Spleen (tissue), 11 donors: Measurements from ENCODE around the gene TLR5. TPM values are rescaled to one million over a fixed set of nuclear protein-coding genes. Genes with fewer than 3 reads are reported as not detected.

Experiments used
- DNase-seq: peaks from one replicate; pipeline ENCODE4 v3.0.0-alpha.2; 2020
- H3K27ac ChIP-seq, 8 donors: fragments of 200-600 bp; sonication (generic) in 7 of 8; 1 replicate in 4 of 8; 2 replicates in 4 of 8; pipeline versions ENCODE4 v1.5.0 to v1.8.0; 2016 to 2021; ENCODE audit warnings: inconsistent platforms in 4 of 8, mild to moderate bottlenecking in 4 of 8, moderate library complexity in 1 of 8
- H3K27me3 ChIP-seq, 7 donors: fragments of 200-600 bp; sonication (generic) in 6 of 7; replicated peaks in 1 of 7; 1 replicate in 4 of 7; 2 replicates in 3 of 7; pipeline versions ENCODE4 v1.5.0 to v1.8.0; 2016 to 2021; ENCODE audit warnings: inconsistent platforms in 3 of 7, mild to moderate bottlenecking in 1 of 7
- H3K36me3 ChIP-seq, 6 donors: fragments of 200-600 bp; sonication (generic) in 5 of 6; 1 replicate in 4 of 6; 2 replicates in 2 of 6; pipeline versions ENCODE4 v1.5.0 to v1.8.0; 2016 to 2021; ENCODE audit warnings: inconsistent platforms in 2 of 6
- H3K4me1 ChIP-seq, 6 donors: fragments of 200-600 bp; sonication (generic) in 5 of 6; 1 replicate in 3 of 6; 2 replicates in 3 of 6; pipeline versions ENCODE4 v1.5.0 to v1.8.0; 2016 to 2021; ENCODE audit warnings: inconsistent platforms in 3 of 6
- H3K4me3 ChIP-seq, 8 donors: fragments of 200-600 bp; sonication (generic) in 7 of 8; 1 replicate in 4 of 8; 2 replicates in 4 of 8; pipeline versions ENCODE4 v1.5.0 to v1.8.0; 2016 to 2021; ENCODE audit warnings: inconsistent platforms in 4 of 8, mild to moderate bottlenecking in 4 of 8, moderate library complexity in 2 of 8
- H3K9me3 ChIP-seq, 8 donors: fragments of 200-600 bp; sonication (generic) in 7 of 8; 1 replicate in 4 of 8; 2 replicates in 4 of 8; pipeline versions ENCODE4 v1.5.0 to v1.8.0; 2016 to 2021; ENCODE audit warnings: inconsistent platforms in 4 of 8
- CTCF ChIP-seq, 11 experiments: fragments of 200-600 bp in 7 of 11; fragments of 450-650 bp in 4 of 11; sonication (generic) in 4 of 11; IDR thresholded peaks in 8 of 11; conservative IDR thresholded peaks in 3 of 11; 1 replicate in 7 of 11; 2 replicates in 4 of 11; pipeline versions ENCODE4 v1.4.0 to v1.8.0; 2016 to 2021; ENCODE audit warnings: antibody characterized with exemption in 11 of 11, inconsistent platforms in 4 of 11, mild to moderate bottlenecking in 1 of 11
- POLR2A ChIP-seq, 3 donors: fragments of 450-650 bp; IDR thresholded peaks; one replicate each; pipeline ENCODE4 v1.5.1; 2017; ENCODE audit warnings: antibody characterized with exemption in 3 of 3, mild to moderate bottlenecking in 1 of 3
- POLR2AphosphoS5 ChIP-seq, 3 donors: sonication (generic); formaldehyde crosslinking; IDR thresholded peaks; one replicate each; pipeline ENCODE4 v1.5.1; 2017; ENCODE audit warnings: antibody characterized with exemption in 3 of 3
- WGBS, 5 donors: extraction: QIAGEN DNeasy Blood & Tissue Kit in 3 of 5; methylation state at CpG; one replicate each; pipeline versions ENCODE4 v1.1.5 to v1.1.7; 2013 to 2018; 5-methylcytosine and 5-hydroxymethylcytosine counted together
- intact Hi-C: fragments of 100-400 bp; cut with DNase I; formaldehyde crosslinking; loops from one replicate; pipeline ENCODE4 v1.15.0; 2023; ENCODE audit warnings: low total_unique reads
- polyA plus RNA-seq, 3 donors: library from polyadenylated mRNA; stranded (reverse); fragments of 200-250 nt; gene quantifications; one replicate each; pipeline ENCODE4 v1.2.1, GENCODE V29; 2013
- total RNA-seq, 7 donors: library from RNA; depleted of rRNA in 3 of 7; stranded (reverse); fragments of >200 nt in 3 of 7; fragmentation: NEBNext Ultra II Directional in 4 of 7; extraction: Animal tissue kit (Norgen Biotek cat#: 25700) in 4 of 7; gene quantifications; one replicate each; pipeline versions ENCODE4 v1.1.0 to v1.2.1, GENCODE V29; 2016 to 2021
- donor health status: healthy with polysubstance abuse.
- donor health status: DM: no; HTN: no; CAD: no; lungs with moderate emphysema.
- donor health status: DM: no; HTN: no; CAD: no.
- donor health status: Bipolar disorder and iron deficiency.
- donor health status: healthy.
- donor health status: DM: no; HTN: no; CAD: no.
- donor health status: DM: yes; HTN: yes; CAD: no.

The TLR5 gene
- total and polyA plus RNA-seq, 10 donors = 1.0 to 28.2 (median 13.7) TPM

GRCh38 chr1:223066415-223066814, 76.6 kb downstream of the TLR5 start:
- intact Hi-C loops = no loop called here
- 67 to 85% (median 78%) methylated on average over 5 of the region's 5 CpGs for WGBS, 5 donors
- Histone ChIP-seq H3K36me3 (no peaks in the 10 kb centered on the region), H3K27me3 (no peaks in the 10 kb centered on the region), H3K27ac (no peak overlapping the region), H3K9me3 (no peaks in the 10 kb centered on the region), H3K4me1 (no peaks in the 10 kb centered on the region), H3K4me3 (no peak overlapping the region)
- TF ChIP-seq POLR2AphosphoS5 (IDR thresholded peaks at IDR 0.05) = no peak
- TF ChIP-seq CTCF (IDR thresholded peaks at IDR 0.05 in 8 of 11, conservative IDR thresholded peaks at IDR 0.05 in 3 of 11) = no peak
- no peak for TF ChIP-seq POLR2A (IDR thresholded peaks at IDR 0.05)
- DNase-seq = no peak

- no peak for DNase-seq
- Histone ChIP-seq H3K36me3 (no peaks in the 10 kb centered on the region), H3K9me3 (no peaks in the 10 kb centered on the region), H3K27ac (no peak overlapping the region), H3K4me1 (no peaks in the 10 kb centered on the region), H3K4me3 (no peak overlapping the region), H3K27me3 (no peaks in the 10 kb centered on the region)
- WGBS, 5 donors = 43 to 67% (median 57%) methylated on average over 3 of the region's 3 CpGs
- intact Hi-C loops = no loop called here
- TF ChIP-seq POLR2AphosphoS5 (IDR thresholded peaks at IDR 0.05) (no peak), CTCF (IDR thresholded peaks at IDR 0.05 in 8 of 11, conservative IDR thresholded peaks at IDR 0.05 in 3 of 11) (no peak), POLR2A (IDR thresholded peaks at IDR 0.05) (no peak)
Observed at GRCh38 chr1:223062177-223062576, 80.9 kb downstream of the TLR5 start.

- 94 to 97% (median 94%) methylated on average over 8 to 9 of the region's 9 CpGs for WGBS, 5 donors
- no peak overlapping the region for H3K27ac ChIP-seq
- H3K27me3 ChIP-seq = no peaks in the 10 kb centered on the region
- H3K4me3 ChIP-seq = no peak overlapping the region
- intact Hi-C loops = no loop called here
- no peaks in the 10 kb centered on the region for H3K36me3 ChIP-seq
- no peak for DNase-seq
- TF ChIP-seq POLR2AphosphoS5 (IDR thresholded peaks at IDR 0.05) = no peak
- H3K4me1 ChIP-seq = no peaks in the 10 kb centered on the region
- no peaks in the 10 kb centered on the region for H3K9me3 ChIP-seq
Observed at GRCh38 chr1:223059526-223059925, 83.5 kb downstream of the TLR5 start.

Other genes with a start within 250 kb of the TLR5 start
- 1 to 10 TPM in 3 of 7 donors, under 1 TPM in 4; 0.43 to 2.1 (median 0.69) TPM for gene SUSD4, start 220.9 kb upstream of the TLR5 start, total RNA-seq
- gene SUSD4, start 220.9 kb upstream of the TLR5 start, polyA plus RNA-seq = under 1 TPM; 0.35 to 0.79 (median 0.54) TPM